H1 (cell line): ENCODE results near the gene ENAH. TPM values are rescaled to one million over a fixed set of nuclear protein-coding genes. Genes with fewer than 3 reads are reported as not detected.

ENCODE experiments used
- CTCF ChIA-PET: fragments of 300-600 bp; sonication (Branson Sonifier 250); formaldehyde crosslinking; loops from one replicate; lab custom pipeline; 2021; ENCODE audit not compliant: partially characterized antibody; lab: Charles Lee
- POLR2A ChIA-PET: fragments of 300-600 bp; sonication (Branson Sonifier 250); formaldehyde crosslinking; loops from one replicate; lab custom pipeline; 2021; ENCODE audit warnings: inconsistent platforms; ENCODE audit not compliant: partially characterized antibody; lab: Charles Lee
- DNase-seq, 2 experiments: peaks; one replicate each; pipeline versions ENCODE4 v3.0.0 to v3.0.0-alpha.2; 2010 to 2022; ENCODE audit warnings: low spot score in 2 of 2, low read depth in 1 of 2, mixed read lengths in 1 of 2
- FAIRE-seq: peaks from 2 replicates; lab custom pipeline; 2011; peaks lifted over from hg19 to GRCh38; lab: Jason Lieb, UNC
- H2AFZ ChIP-seq: 2 replicates; pipeline ENCODE4 v1.8.1; 2012; ENCODE audit warnings: low read length, inconsistent platforms
- H2AK5ac ChIP-seq: 2 replicates; pipeline ENCODE4 v1.6.1; 2013; ENCODE audit warnings: low read depth, low read length
- H2BK120ac ChIP-seq: replicated peaks from 2 replicates; pipeline ENCODE3; 2013; ENCODE audit warnings: low read depth, low read length, inconsistent platforms
- H2BK12ac ChIP-seq: 2 replicates; pipeline ENCODE4 v1.6.1; 2013; ENCODE audit warnings: low read depth, low read length
- H2BK15ac ChIP-seq: 2 replicates; pipeline ENCODE4 v1.6.1; 2013; ENCODE audit warnings: low read length
- H2BK20ac ChIP-seq: 2 replicates; pipeline ENCODE4 v1.6.1; 2013; ENCODE audit warnings: low read length
- H2BK5ac ChIP-seq: 2 replicates; pipeline ENCODE4 v1.6.1; 2013; ENCODE audit warnings: low read depth, low read length
- H3K14ac ChIP-seq: 2 replicates; pipeline ENCODE4 v1.6.1; 2013; ENCODE audit warnings: inconsistent platforms; ENCODE audit not compliant: insufficient read length
- H3K18ac ChIP-seq: 2 replicates; pipeline ENCODE4 v1.6.1; 2013; ENCODE audit warnings: low read length; ENCODE audit errors: extremely low read depth
- H3K23ac ChIP-seq: 2 replicates; pipeline ENCODE4 v1.6.1; 2013; ENCODE audit warnings: inconsistent platforms; ENCODE audit not compliant: insufficient read length
- H3K23me2 ChIP-seq: 2 replicates; pipeline ENCODE4 v1.6.1; 2013; ENCODE audit warnings: low read depth, low read length
- H3K27ac ChIP-seq: 2 replicates; pipeline ENCODE4 v1.6.1; 2011; ENCODE audit warnings: low read depth, low read length, inconsistent platforms
- H3K27me3 ChIP-seq, 4 experiments: replicated peaks in 1 of 4; 1 replicate in 1 of 4; 2 replicates in 3 of 4; pipeline versions ENCODE4 v1.6.1 to v1.8.1; 2011 to 2013; ENCODE audit warnings: low read length in 3 of 4, mild to moderate bottlenecking in 3 of 4, inconsistent platforms in 2 of 4, mixed read lengths in 2 of 4, moderate library complexity in 1 of 4; ENCODE audit not compliant: control insufficient read depth in 3 of 4, insufficient read depth in 3 of 4; ENCODE audit errors: extremely low read depth in 1 of 4
- H3K36me3 ChIP-seq, 4 experiments: 2 replicates each; pipeline versions ENCODE4 v1.6.1 to v1.8.1; 2011 to 2013; ENCODE audit warnings: mild to moderate bottlenecking in 4 of 4, low read length in 3 of 4, moderate library complexity in 2 of 4, control low read depth in 1 of 4, inconsistent platforms in 1 of 4; ENCODE audit not compliant: insufficient read depth in 4 of 4, control insufficient read depth in 2 of 4
- H3K4ac ChIP-seq: replicated peaks from 2 replicates; pipeline ENCODE3; 2013; ENCODE audit warnings: low read length, low read depth, mixed read lengths, inconsistent platforms; ENCODE audit not compliant: insufficient read length
- H3K4me1 ChIP-seq, 4 experiments: replicated peaks in 1 of 4; 1 replicate in 1 of 4; 2 replicates in 3 of 4; pipeline versions ENCODE4 v1.6.1 to v1.8.1; 2011 to 2013; ENCODE audit warnings: low read length in 3 of 4, inconsistent platforms in 2 of 4, mixed read lengths in 1 of 4; ENCODE audit not compliant: insufficient read depth in 4 of 4, control insufficient read depth in 3 of 4
- H3K4me2 ChIP-seq, 2 experiments: 2 replicates each; pipeline versions ENCODE4 v1.6.1 to v1.8.1; 2011 to 2013; ENCODE audit warnings: low read depth in 2 of 2, low read length in 2 of 2, control low read depth in 1 of 2, inconsistent platforms in 1 of 2, mild to moderate bottlenecking in 1 of 2; ENCODE audit not compliant: insufficient read depth in 1 of 2
- H3K4me3 ChIP-seq, 4 experiments: fragments of 200-600, 300-600 bp in 1 of 4; sonication (generic), shearing (Covaris generic), sonication (Bioruptor Twin) in 1 of 4; 2 replicates each; pipeline versions ENCODE4 v1.5.1 to v1.8.1; 2011 to 2016; ENCODE audit warnings: low read length in 4 of 4, low read depth in 3 of 4, control low read depth in 2 of 4, inconsistent platforms in 2 of 4, mild to moderate bottlenecking in 2 of 4, mixed read lengths in 1 of 4, moderate library complexity in 1 of 4; ENCODE audit not compliant: insufficient read depth in 2 of 4; ENCODE audit errors: extremely low read depth in 1 of 4
- H3K56ac ChIP-seq: replicated peaks from 2 replicates; pipeline ENCODE3; 2013; ENCODE audit warnings: low read depth, mild to moderate bottlenecking, mixed read lengths, low read length, inconsistent platforms; ENCODE audit not compliant: insufficient read length
- H3K79me1 ChIP-seq: 2 replicates; pipeline ENCODE4 v1.6.1; 2013; ENCODE audit warnings: low read depth, low read length, control low read depth
- H3K79me2 ChIP-seq, 2 experiments: 2 replicates each; pipeline versions ENCODE4 v1.6.1 to v1.8.1; 2012 to 2013; ENCODE audit warnings: low read length in 2 of 2, mild to moderate bottlenecking in 2 of 2, inconsistent platforms in 1 of 2; ENCODE audit not compliant: insufficient read depth in 2 of 2, control insufficient read depth in 1 of 2
- H3K9ac ChIP-seq, 4 experiments: replicated peaks in 1 of 4; 1 replicate in 1 of 4; 2 replicates in 3 of 4; pipeline versions ENCODE4 v1.6.1 to v1.8.1; 2011 to 2013; ENCODE audit warnings: low read depth in 3 of 4, low read length in 3 of 4, control low read depth in 2 of 4, mild to moderate bottlenecking in 2 of 4, moderate library complexity in 2 of 4, inconsistent platforms in 1 of 4; ENCODE audit errors: extremely low read depth in 1 of 4
- H3K9me3 ChIP-seq, 2 experiments: 2 replicates each; pipeline versions ENCODE4 v1.6.1 to v1.8.1; 2012 to 2013; ENCODE audit warnings: mild to moderate bottlenecking in 2 of 2, moderate library complexity in 2 of 2, control low read depth in 1 of 2, inconsistent platforms in 1 of 2, low read depth in 1 of 2, low read length in 1 of 2, mixed read lengths in 1 of 2; ENCODE audit not compliant: insufficient read depth in 2 of 2
- H4K20me1 ChIP-seq, 2 experiments: replicated peaks in 1 of 2; 2 replicates each; pipeline versions ENCODE3 to v1.8.1; 2011 to 2013; ENCODE audit warnings: inconsistent platforms in 2 of 2, low read length in 2 of 2, mild to moderate bottlenecking in 1 of 2; ENCODE audit not compliant: insufficient read depth in 2 of 2, control insufficient read depth in 1 of 2
- H4K5ac ChIP-seq: 2 replicates; pipeline ENCODE4 v1.6.1; 2013; ENCODE audit warnings: low read length, low read depth, mixed read lengths, inconsistent platforms; ENCODE audit not compliant: insufficient read length
- H4K8ac ChIP-seq: 2 replicates; pipeline ENCODE4 v1.8.0; 2013; ENCODE audit warnings: mild to moderate bottlenecking, moderate library complexity, low read length, inconsistent platforms; ENCODE audit not compliant: insufficient read depth; ENCODE audit errors: extremely low read depth
- H4K91ac ChIP-seq: replicated peaks from 2 replicates; pipeline ENCODE3; 2013; ENCODE audit warnings: low read length, mixed read lengths, inconsistent platforms; ENCODE audit not compliant: insufficient read length
- CBX5 ChIP-seq: fragments of 300-800, 300-1000 bp; sonication (generic); IDR thresholded peaks from 2 replicates; pipeline ENCODE4 v1.7.1; 2016; ENCODE audit warnings: antibody characterized with exemption, low read length, low read depth
- JUN ChIP-seq: IDR thresholded peaks from 2 replicates; pipeline ENCODE4 v1.6.1; 2011; ENCODE audit warnings: low read depth, mild to moderate bottlenecking, improper control_type of control experiment, low read length
- JUND ChIP-seq: IDR thresholded peaks from 2 replicates; pipeline ENCODE4 v1.6.1; 2011; ENCODE audit warnings: mild to moderate bottlenecking, improper control_type of control experiment, low read length
- WGBS, 2 experiments: shearing (Covaris generic) in 1 of 2; methylation state at CpG; one replicate each; pipeline versions ENCODE4 v1.1.6 to v1.1.7; 2013 to 2015; ENCODE audit warnings: low lambda C conversion rate in 2 of 2, mixed read lengths in 2 of 2, inconsistent platforms in 1 of 2, low coverage in 1 of 2, missing lambda C conversion rate in 1 of 2; ENCODE audit not compliant: insufficient replicate concordance in 2 of 2, insufficient coverage in 1 of 2, insufficient read length in 1 of 2; ENCODE audit errors: extremely low coverage in 1 of 2, missing lambda C conversion rate in 1 of 2; 5-methylcytosine and 5-hydroxymethylcytosine counted together
- polyA plus RNA-seq, 7 experiments: library from polyadenylated mRNA; depleted of rRNA in 3 of 7; stranded (reverse) in 5 of 7; unstranded in 2 of 7; fragments of >200 nt in 5 of 7; fragments of 200-250 nt in 2 of 7; gene quantifications; 1 replicate in 5 of 7; 2 replicates in 1 of 7; 4 replicates in 1 of 7; pipeline versions ENCODE4 v1.2.1 to v1.2.3, GENCODE V29; 2011 to 2013; ENCODE audit warnings: missing spikeins in 2 of 7, mixed read lengths in 2 of 7
- total RNA-seq: library from RNA; stranded (reverse); fragmentation: NEBNext Ultra II Directional; extraction: Animal tissue kit (Norgen Biotek cat#: 25700); gene quantifications from 2 replicates; pipeline ENCODE4 v1.2.1, GENCODE V29; 2021

The ENAH gene
- total and polyA plus RNA-seq, 2 of the 8 experiments (the other 6 are each of a cell fraction or from before 2014, with no cell fraction given), result 39.1 to 335 TPM

- no peaks in the 10 kb centered on the region for H3K23me2 ChIP-seq
- no peak overlapping the region for H2BK5ac ChIP-seq
- H2BK12ac ChIP-seq, result no peak overlapping the region
- no peak overlapping the region for H3K18ac ChIP-seq
- H2BK120ac ChIP-seq, result no peak overlapping the region
- no peak overlapping the region for H2BK20ac ChIP-seq
- FAIRE-seq, result no peak
- H3K79me1 ChIP-seq, result no peaks in the 10 kb centered on the region
- POLR2A ChIA-PET, result interaction anchor here (0.6 to 0.8 kb wide), 2 partner anchors 390 to 530 kb away, joined by 3 read pairs; no protein-coding TSS in a partner anchor
- CTCF ChIA-PET, result interaction anchor here (0.9 to 3.9 kb wide), 13 partner anchors 8 to 531 kb away, joined by 3 to 16 read pairs (median 4); partner anchors contain the start of gene LBR
- H3K4ac ChIP-seq, result no peak overlapping the region
- no peak overlapping the region for H4K5ac ChIP-seq
- no peak for DNase-seq
- no peak overlapping the region for H2BK15ac ChIP-seq
- no peak overlapping the region for H3K9ac ChIP-seq
- WGBS, 2 experiments, result 92% methylated on average over 4 of the region's 4 CpGs; no CpG with 5 or more reads in 1 of the 2 experiments
- no peak overlapping the region for H3K27ac ChIP-seq
- no peak overlapping the region for H4K91ac ChIP-seq
- no peaks in the 10 kb centered on the region for H3K4me1 ChIP-seq
- no peaks in the 10 kb centered on the region for H4K20me1 ChIP-seq
- no peak overlapping the region for H2AFZ ChIP-seq
- H3K56ac ChIP-seq, result no peak overlapping the region
- H3K79me2 ChIP-seq, result no peaks in the 10 kb centered on the region
- TF ChIP-seq CBX5, result no peak
- TF ChIP-seq JUND, result no peak
- TF ChIP-seq JUN, result no peak
- no peak overlapping the region for H4K8ac ChIP-seq
- no peaks in the 10 kb centered on the region for H3K36me3 ChIP-seq
- H3K4me3 ChIP-seq, result no peak overlapping the region
- H3K23ac ChIP-seq, result no peak overlapping the region
- H3K9me3 ChIP-seq, result no peaks in the 10 kb centered on the region
- H2AK5ac ChIP-seq, result no peak overlapping the region
- H3K27me3 ChIP-seq, result no peaks in the 10 kb centered on the region; a peak in 1 of 7 replicates
- H3K14ac ChIP-seq, result no peak overlapping the region
- no peak overlapping the region for H3K4me2 ChIP-seq
Observed at GRCh38 chr1:225440380-225441221, 212.3 kb downstream of the ENAH start.
